HG03097 (cell line): ENCODE data around the gene HNMT.
"Not testable (repeated sequence)": the region's sequence is repeated elsewhere in the genome, so short reads cannot be mapped to it uniquely, and the experiment has no call there.

ENCODE experiments used
- ATAC-seq: cut with Tn5 transposase; IDR thresholded peaks from one replicate; pipeline ENCODE4 v1.9.1; 2021; ENCODE audit not compliant: unreplicated experiment, low FRiP score

The HNMT gene

DNA sequence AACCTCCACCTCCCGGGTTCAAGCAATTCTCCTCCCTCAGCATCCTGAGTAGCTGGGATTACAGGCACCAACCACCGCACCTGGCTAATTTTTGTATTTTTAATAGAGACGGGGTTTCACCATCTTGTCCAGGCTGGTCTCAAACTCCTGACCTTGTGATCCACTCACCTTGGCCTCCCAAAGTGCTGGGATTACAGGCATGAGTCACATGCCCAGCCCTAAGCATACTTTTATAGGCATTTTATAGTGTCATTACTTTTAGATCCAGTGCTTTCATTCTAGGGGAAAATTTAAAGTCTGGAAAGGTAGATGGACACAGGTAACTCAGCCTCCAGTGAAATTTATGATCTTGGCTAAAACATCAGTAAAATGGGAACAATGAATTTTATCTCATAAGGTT lies 7.0 kb downstream of the HNMT start:
- ATAC-seq: not testable (repeated sequence)

DNA sequence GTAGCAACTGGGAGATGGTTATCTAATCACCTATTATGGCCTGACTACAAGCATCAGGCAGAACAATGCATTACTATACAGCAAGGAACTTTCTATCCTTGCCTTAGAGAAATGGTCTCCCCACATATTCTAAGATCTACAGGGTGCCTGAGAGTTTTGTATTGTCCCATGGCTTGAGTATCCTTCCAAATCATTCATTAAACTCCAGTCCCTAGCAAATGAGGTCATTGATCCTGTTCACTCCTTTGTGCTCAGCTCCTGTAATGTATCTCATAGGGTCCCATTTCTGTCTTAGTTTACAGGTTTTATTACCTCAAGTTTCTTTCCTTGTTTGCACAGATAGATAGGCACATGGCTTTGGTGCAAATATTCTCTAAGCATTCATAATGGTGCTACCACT lies 9.0 kb downstream of the HNMT start:
- no peak for ATAC-seq

DNA sequence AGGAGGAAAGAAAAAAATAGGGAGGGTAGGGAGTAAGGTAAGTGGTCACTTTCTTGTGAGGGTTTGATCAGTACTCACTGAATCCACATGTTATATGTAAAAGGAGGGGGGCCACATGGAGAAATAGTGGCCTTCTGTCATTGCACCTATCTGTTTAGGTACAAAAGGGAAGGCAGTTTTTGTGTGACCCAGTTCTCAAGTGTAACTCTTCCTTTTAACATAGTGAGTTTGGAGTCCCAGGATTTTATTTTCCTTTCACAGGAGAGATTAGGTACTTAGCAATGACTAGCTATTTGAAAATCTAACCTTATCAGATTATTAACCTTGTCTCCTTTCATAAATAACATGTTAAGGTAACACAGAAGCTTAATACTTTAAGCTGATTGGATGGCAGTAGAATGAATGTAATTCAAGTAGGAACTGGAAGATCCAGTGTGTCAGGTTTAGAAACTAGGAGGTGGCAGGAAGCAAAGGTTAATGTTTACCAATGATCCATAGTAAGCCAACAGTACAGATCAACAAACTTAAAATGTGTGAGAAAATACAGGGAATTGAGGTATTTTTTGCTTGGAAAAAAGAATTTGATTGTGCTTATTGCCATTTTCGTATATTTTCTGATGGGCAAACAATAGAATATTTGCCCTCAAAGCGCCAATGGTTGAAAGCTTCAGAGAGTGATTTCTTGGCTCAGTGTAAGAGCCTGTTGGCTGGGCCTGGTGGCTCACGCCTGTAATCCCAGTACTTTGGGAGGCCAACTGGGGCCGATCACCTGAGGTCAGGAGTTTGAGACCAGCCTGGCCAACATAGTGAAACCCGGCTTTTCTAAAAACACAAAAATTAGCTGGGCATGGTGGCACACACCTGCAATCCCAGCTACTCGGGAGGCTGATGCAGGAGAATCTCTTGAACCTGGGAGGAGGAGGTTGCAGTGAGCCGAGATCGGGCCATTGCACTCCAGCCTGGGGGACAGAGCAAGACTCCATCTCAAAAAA lies 11.3 kb downstream of the HNMT start:
- no peak for ATAC-seq

DNA sequence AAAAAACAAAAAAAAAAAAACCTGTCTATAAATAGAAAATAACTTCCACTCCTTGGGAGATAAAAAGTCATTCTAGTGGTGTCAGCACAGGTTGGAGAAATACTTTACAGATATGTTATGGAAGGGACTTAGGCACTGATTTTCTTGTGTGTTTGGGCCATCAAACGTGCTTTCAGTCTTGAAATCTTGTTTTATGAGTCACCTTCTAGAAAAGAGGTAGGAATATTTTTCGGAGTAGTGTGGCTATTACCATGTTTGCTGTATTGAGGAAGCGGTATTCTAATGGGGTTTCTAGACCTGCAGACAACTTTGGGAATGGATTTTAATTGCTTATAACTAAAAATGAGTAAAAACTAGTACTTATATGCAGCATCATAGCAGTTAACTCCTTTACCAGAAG lies 12.0 kb downstream of the HNMT start:
- ATAC-seq: no peak

DNA sequence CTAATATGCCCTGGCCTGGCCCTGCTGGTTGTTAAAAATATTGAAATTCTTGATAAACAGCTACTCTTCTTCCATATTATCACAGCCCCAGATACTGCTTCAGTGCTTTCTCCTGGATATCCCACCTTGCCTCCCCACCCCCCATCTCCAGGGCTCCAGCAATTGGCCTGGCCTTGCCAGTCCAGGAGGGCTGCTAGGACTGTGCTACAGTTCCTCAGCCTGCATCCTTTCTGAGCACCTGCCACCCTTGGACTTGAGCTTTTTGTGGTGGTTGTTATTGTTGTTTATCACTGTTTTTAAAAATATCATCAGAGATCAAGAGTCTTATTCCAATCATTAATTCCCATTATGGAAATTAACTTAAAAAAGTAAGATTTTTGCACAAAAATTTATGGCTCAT lies 13.5 kb downstream of the HNMT start:
- ATAC-seq: no peak

DNA sequence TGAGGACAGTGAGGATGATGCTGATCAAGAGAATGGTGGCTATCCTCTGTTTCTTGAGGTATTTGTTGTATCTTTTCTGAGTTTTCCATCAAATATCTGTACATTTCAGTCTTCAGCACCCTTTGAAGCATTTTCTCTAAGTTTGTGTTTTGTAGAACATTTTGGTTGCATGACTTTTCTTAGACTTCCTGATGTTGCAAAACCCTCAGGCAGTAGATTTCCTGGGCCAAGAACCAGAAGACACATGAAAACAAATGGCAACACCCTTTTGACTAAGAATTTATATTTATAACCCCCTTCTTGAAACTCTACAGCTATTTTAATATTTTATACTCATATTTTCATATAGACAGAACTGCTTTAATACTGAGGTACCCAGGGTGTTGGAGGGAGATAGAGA lies 16.2 kb downstream of the HNMT start:
- ATAC-seq: no peak

DNA sequence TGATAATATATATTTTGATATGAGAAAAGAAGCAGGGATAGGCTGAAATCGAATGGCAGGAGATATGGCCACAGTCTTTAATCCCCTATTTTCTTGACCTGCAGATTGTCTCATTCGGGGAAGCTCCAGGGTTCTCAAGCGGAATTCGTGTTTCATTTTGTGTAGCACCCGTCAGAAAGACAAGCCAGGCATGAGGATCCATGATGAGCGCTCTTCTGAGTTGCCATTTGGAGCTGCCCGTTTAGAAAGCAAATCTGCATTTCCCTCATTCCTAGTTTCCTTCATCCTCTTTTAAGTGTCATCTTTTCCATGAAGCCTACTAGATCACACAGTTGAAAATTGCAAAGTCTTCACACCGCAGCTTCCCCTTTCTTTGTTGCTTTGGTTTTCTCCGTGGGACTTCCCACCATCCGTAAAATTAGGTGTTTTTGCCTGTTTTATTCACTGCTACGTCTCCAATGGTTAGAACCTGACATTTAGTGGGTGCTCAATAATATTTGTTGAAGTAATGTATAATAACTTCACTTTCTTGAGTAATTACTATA lies 16.9 kb downstream of the HNMT start:
- no peak for ATAC-seq

DNA sequence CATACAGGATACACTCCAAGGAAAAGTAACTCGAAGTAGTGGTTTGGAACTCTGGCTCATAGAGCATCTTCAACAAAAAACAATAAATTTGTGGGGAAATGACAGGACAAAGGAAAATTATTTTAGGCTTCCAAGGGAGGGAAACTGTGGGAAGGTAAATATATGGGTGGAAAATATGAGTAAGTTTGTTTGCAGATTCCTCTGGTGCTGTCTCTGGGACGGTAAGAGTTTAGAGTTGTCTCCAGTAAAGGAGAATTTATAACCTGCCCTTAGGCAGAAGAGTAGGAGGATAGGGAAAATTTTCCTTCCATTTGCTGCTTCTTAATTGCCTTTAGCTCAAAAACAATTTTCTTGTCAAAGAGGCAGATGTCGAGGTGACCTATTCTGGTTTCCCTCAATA lies 19.3 kb downstream of the HNMT start:
- no peak for ATAC-seq

DNA sequence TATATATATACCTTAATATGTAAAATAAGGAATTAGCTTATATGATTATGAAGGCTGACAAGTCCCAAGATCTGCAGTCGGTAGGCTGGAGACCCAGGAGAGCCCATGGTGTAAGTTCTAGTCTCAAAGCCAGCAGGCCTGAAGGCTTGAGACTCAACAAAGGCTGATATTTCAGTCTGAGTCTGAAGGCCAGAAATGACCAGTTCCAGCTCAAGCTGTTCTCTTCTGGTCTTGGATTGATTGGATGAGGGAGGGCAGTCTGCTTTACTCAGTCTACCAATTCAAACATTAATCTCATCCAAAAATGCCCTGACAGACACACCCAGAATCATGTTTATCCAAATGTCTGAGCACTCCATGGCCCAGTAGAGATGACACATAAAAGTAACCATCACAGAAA lies 22.0 kb downstream of the HNMT start:
- ATAC-seq: no peak

DNA sequence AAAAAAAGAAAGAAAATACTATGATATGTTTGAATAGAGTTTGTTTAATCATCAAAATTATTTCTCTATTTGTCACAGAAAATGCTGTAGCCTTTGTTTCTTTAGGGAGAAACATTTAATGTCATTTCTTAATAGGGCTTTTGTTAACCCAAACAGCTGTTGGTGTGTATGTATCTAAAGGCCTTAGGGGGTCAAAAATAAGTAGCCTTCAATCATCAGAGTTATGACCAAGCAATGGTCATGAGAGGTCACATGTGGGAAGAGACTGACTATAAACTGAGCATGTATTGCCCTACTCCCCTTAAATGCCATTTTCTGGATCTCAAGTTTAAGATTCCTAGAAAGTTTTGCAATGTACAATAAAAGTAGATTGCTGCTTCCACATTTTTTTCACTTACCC lies 22.7 kb downstream of the HNMT start:
- no peak for ATAC-seq

DNA sequence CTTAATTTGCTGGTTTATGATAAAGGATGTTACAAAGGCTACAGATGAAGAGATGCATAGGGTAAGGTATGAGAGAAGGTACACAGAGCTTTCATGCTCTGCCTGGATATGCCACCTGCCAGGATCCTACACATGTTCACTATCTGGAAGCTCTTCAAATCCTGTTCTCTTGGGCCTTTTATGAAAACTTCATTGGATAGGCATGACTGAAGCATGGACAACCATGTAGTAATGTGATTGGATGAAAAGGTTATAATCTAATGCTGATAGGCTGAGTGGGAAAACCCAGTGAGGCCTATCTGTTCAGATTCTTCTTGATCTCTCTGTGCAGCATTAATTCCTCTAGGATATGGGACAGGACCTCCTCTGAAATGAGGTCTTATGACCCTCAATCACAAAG lies 26.8 kb downstream of the HNMT start:
- ATAC-seq: no peak

DNA sequence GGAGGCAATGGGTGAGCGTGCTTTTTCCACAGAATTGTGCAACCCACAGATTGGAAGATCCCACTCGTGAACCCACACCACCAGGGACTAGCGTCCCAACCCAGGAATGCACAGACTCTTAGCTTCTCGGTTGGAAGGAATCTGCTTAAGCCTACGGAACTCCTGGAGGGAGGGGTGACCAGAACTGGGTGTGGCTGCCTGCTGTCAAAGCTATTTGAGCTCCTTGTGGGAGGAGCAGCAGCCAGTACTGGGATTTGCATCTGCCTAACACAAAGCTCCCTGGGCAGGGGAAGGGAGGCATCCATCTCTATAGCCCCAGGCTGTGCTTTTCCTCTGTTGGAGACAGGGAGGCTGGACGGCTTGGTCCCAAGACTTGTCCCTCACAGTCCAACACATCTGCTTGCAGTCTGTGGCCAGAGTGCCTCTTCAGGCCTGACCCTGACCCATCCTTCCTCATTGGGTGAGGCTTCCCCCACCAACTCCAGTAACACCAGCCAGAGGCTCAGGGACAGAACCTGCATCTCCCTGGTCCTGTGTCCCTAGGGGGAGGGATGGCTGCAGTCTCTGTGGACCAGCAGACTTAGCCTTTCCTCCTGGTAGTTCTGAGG lies 27.9 kb downstream of the HNMT start:
- no peak for ATAC-seq

DNA sequence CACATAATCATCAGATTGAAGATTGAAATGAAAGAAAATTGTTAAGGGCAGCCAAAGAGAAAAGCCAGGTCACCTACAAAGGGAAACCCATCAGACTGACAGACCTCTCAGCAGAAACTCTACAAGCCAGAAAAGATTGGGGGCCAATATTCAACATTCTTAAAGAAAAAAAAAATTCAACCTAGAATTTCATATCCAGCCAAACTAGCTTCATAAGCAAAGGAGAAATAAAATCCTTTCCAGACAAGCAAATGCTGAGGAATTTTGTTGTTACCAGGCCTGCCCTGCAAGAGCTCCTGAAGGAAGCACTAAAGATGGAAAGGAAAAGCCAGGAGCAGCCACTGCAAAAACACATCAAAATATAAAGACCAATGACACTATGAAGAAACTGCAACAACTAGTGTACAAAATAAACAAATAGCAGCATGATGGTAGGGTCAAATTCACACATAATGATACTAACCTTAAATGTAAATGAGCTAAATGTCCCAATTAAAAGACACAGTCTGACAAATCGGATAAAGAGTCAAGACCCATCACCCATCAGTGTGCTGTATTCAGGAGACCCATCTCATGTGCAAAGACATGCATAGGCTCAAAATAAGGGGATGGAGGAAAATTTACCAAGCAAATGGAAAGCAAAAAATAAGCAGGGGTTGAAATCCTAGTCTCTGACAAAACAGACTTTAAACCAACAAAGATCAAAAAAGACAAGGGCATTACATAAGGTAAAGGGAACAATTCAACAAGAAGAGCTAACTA lies 29.6 kb downstream of the HNMT start:
- not testable (repeated sequence) for ATAC-seq

DNA sequence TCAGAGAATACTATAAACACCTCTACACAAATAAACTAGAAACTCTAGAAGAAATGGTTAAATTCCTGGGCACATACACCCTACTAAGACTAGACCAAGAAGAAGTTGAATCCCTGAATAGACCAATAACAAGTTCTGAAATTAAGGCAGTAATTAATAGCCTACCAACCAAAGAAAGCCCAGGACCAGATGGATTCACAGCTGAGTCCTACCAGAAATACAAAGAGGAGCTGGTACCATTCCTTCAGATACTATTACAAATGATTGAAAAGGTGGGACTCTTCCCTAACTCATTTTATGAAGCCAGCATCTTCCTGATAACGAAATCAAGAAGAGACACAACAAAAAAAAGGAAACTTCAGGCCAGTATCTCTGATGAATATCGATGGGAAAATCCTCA lies 31.1 kb downstream of the HNMT start:
- ATAC-seq: not testable (repeated sequence)

DNA sequence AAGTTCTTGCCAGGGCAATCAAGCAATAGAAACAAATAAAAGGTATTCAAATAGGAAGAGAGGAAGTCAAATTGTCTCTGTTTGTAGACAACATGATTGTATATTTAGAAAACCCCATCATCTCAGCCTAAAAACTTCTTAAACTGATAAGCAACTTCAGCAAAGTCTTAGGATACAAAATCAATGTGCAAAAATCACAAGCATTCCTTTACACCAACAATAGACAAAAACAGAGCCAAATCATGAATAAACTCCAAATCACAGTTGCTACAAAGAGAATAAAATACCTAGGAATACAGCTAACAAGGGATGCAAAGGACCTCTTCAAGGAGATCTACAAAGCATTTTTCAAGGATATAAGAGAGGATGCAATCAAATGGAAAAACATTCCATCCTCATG lies 31.9 kb downstream of the HNMT start:
- not testable (repeated sequence) for ATAC-seq

DNA sequence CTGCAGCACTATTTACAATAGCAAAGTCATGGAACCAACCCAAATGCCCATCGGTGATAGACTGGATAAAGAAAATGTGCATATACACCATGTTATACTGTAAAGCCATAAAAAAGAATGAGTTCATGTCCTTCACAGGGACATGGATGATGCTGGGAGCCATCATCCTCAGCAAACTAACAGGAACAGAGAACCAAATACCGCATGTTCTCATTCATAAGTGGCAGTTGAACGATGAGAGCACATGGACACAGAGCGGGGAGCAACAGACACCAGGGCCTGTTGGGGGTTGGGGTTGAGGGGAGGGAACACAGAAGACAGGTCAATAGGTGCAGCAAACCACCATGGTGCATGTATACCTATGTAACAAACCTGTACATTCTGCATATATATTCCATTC lies 33.5 kb downstream of the HNMT start:
- ATAC-seq: no peak

DNA sequence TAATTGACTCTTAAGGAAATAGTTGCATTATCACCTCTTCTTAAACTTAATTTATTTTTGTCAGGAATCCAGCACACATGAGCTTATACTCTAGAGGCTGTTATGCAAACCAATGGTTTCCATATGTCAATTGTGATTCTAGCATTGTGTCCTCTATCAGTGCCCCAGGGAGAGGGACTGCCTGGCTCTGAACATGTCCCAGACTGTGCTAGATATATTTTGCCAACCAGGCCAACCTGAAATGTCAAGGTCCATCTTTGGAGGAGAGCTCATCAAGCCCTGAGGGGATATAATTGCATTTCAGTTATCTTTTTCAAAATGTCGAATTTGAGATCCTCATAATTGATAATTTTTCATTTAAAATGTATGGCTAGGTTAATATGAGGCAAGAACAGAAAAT lies 34.2 kb downstream of the HNMT start:
- ATAC-seq: no peak

DNA sequence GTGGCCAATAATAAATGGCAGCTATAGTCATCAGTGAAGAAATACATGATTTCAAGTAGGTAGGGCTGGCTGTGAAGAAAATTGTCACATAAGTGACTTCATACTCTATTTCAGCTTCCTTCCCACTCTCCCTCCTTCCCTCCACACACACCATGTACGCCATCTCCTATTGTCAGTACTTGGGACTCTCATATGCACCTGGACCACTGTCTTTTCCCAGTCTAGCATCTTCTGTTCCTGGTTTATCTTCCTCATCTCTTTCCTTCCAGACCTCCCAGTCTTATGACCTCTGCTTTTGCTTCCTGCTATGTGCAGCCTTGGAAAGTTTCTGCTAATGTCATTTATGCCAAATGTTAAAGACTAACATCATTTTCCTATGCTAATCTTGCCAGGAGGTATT lies 35.0 kb downstream of the HNMT start:
- no peak for ATAC-seq

DNA sequence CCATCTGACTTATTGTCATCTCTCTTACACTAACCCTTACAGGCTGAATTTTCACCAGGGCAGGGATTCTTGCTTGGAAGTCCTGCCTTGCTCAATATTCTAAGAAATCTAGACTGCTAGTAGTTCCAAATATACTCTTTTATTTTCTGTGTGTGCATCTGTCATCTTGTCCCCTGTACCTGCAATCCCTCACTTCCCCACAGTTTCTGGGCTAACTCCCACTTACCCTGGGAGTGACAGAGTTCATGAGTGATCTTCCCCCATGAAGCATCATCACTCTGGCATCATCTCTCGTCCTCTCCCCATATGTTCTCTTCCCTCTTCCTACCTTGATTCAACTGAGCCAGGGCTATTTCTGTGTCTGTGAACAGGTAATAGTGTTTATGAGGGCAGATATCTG lies 35.7 kb downstream of the HNMT start:
- no peak for ATAC-seq

DNA sequence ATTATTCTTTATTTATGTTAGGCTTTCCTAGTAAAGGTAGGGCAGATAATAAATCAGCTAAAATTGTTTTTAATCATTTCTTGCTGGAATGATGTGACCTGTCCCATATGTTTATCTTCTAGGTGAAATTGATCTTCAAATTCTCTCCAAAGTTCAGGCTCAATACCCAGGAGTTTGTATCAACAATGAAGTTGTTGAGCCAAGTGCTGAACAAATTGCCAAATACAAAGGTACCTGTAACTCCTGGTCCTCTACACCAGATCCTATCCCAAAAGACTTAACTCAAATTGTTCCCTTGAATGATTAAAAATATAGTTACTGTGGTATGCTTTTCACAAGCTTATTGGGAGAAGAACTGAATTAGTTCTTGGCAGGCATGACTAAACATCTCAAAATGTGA lies 36.5 kb downstream of the HNMT start:
- no peak for ATAC-seq

DNA sequence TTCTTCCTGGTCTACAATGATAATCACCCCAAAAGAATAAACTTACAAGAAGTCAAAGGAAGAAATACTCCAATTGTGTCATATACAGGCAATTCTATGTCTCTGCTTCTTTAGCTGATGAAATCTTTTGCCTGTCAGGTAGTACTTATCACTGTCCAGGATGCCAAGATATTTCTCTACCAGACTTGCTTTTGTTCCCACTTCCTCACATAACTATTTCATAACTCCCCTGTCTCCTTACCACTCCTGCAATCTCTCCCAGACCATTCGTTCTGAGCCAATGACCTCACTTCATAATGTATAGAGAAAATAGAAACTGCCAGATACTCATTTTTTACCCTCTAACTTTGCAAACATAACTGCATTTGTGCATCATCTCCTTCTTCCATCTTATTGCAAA lies 39.1 kb downstream of the HNMT start:
- no peak for ATAC-seq
